MG63 (cell line): ENCODE results near the gene TFAP2C. TPM values are rescaled to one million over a fixed set of nuclear protein-coding genes. Genes with fewer than 3 reads are reported as not detected.

Experiments
- DNase-seq: peaks from one replicate; pipeline ENCODE4 v3.0.0-alpha.2; 2020
- H3K27me3 ChIP-seq: fragments of 250-450 bp; sonication (Bioruptor Pico); 2 replicates; pipeline ENCODE4 v1.5.1; 2020; ENCODE audit warnings: mild to moderate bottlenecking, moderate library complexity
- H3K36me3 ChIP-seq: fragments of 250-450 bp; sonication (Bioruptor Pico); 2 replicates; pipeline ENCODE4 v1.5.1; 2020; ENCODE audit warnings: mild to moderate bottlenecking, moderate library complexity
- H3K4me3 ChIP-seq: fragments of 250-450 bp; sonication (Bioruptor Pico); 2 replicates; pipeline ENCODE4 v1.5.1; 2020; ENCODE audit warnings: mild to moderate bottlenecking, moderate library complexity
- H3K9me3 ChIP-seq: fragments of 250-450 bp; sonication (Bioruptor Pico); 2 replicates; pipeline ENCODE4 v1.5.1; 2020; ENCODE audit warnings: mild to moderate bottlenecking, moderate library complexity
- total RNA-seq: library from RNA; depleted of rRNA; stranded (reverse); fragments of >200 nt; shearing (Covaris generic); gene quantifications from 2 replicates; pipeline ENCODE4 v1.2.3, GENCODE V29; 2014; ENCODE audit warnings: low replicate concordance; rRNA removed

Gene TFAP2C
- total RNA-seq, 1 experiment from 2014 or later = 1.6 TPM

DNA sequence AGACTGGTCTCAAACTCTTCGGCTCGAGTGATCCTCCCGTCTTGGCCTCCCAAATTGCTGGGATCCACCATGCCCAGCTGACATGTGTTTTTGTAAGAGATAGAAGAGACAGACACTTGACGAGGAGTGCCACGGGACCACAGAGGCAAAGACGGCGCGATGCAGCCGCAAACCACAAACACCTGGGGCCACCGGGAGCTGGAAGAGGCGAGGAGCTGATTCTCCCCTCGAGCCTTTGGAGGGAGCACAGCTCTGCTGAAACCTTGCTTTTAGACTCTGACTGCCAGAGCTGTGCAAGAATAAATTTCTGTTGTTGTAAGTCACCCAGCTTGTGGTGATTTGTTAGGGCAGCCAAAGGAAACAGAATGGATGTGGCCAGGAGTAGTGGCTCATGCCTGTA lies 46.9 kb downstream of the TFAP2C start:
- Histone ChIP-seq H3K27me3 (no peaks in the 10 kb centered on the region), H3K4me3 (no peak overlapping the region), H3K36me3 (no peaks in the 10 kb centered on the region), H3K9me3 (no peaks in the 10 kb centered on the region)
- DNase-seq = no peak

DNA sequence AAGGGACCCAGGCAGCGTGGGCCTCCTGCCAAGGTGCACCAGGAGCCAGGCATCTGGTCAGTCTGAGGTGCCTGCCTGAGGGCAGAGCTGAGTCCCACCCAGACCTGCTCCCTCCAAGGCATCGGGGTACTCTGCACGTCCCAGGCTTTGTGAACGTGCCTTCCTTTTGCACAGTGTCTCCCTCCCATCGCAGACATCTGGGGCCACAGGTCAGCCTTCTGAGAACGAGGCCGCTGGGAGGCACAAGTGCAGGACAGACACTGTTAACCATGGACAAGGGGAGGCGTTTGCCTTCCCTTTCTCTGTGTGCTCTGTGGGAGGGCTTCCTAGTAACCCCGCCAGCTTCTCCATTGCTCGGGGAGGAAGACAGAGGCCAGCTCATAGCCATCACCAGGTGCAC lies 47.6 kb downstream of the TFAP2C start:
- no peak overlapping the region for H3K4me3 ChIP-seq
- H3K36me3 ChIP-seq = no peaks in the 10 kb centered on the region
- no peaks in the 10 kb centered on the region for H3K27me3 ChIP-seq
- no peak for DNase-seq
- no peaks in the 10 kb centered on the region for H3K9me3 ChIP-seq

DNA sequence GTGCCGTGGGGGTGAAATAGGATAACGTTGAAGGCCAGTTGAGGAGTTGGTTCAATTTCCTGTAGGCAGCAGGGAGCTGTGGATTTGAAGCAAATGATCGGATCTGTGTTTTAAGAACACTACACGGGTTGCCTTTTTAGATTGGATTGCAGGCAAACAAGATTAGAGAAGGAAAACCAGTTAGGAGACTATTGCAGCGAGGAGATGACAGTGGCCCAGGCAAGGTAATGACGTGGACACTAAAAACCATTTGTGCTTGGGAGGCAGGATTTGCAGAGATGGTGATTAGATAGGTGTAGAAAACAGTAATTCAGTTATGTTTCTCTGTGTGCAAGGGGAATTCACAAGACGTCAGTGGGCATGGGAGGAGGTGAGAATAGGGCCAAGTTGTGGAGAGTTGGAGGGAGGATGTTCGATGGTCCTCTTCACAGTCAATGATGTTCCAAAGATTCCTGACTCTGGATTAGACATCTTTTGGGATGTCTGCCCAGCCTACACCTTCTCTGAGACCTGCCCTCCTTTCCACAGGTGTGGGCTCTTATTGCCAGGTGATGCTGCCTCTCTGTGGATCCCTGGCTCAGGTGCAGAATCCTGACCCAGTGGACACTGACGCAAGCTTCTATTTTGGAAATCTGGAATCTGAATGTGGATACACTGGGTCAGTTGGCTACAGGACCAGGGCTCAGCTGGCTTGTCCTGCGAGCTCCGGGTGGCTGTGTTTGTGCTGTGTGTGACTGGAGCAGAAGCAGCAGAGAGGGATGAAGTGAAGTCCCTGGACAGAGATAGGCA lies 54.2 kb downstream of the TFAP2C start:
- Histone ChIP-seq H3K9me3 (no peaks in the 10 kb centered on the region), H3K27me3 (no peaks in the 10 kb centered on the region), H3K4me3 (no peak overlapping the region), H3K36me3 (no peaks in the 10 kb centered on the region)
- DNase-seq = no peak

DNA sequence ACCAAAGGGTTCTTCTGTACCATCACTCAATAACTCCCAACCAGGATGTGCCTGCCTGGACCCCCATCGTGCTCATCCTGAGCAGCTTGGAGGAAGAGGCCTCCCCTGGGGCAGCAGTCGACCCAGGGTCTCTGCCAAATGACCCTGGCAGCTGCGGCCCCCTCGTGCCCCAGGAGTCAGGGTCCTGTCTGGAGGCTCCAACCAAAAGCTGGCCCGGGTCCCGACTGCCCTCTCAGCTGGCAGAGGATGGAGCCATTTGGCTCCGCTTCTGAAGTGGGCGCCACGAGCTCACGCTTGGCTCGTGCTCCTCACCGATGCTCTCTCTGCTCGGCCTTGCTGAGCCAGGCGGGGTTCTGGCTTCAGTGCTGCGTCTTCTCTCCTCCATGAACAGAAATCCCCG lies 56.8 kb downstream of the TFAP2C start:
- Histone ChIP-seq H3K36me3 (no peaks in the 10 kb centered on the region), H3K4me3 (no peak overlapping the region), H3K9me3 (no peaks in the 10 kb centered on the region), H3K27me3 (no peaks in the 10 kb centered on the region)
- DNase-seq = no peak

DNA sequence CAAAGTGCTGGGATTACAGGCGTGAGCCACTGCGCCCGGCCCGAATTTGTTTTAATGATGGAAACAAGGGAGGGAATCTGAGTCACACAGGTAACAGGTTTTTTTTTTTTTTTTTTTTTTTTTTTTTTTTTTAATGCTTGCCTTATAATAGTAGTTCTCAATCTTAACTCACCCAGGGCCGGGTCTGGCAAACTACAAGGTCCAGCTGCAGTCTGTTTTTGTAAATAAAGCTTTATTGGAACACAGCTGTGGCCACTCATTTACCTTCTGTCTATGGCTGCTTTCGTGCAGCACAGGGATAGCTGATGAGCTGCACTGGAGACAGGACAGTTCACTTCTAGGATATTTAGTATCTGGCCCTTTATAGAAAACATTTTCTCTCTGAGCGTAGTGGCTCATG lies 58.0 kb downstream of the TFAP2C start:
- Histone ChIP-seq H3K36me3 (no peaks in the 10 kb centered on the region), H3K9me3 (no peaks in the 10 kb centered on the region), H3K4me3 (no peak overlapping the region), H3K27me3 (no peaks in the 10 kb centered on the region)
- DNase-seq = no peak

DNA sequence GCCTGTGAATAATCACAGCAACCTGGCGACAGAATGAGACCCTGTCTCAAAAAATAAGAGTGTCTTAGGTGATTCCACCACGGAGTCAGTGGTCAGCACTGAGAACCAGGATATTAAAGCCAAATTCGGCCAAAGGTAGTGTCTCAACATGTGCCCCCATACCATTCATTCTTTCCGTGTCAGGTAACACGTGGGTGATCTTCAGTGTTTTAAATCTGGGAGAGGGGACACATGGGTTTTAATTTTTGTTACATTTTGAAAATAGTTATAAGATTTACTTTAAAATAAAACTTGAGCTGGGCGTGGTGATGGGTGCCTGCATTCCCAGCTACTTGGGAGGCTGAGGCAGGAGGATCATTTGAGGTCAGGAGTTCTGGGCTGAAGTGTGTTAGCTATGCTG lies 59.0 kb downstream of the TFAP2C start:
- Histone ChIP-seq H3K36me3 (no peaks in the 10 kb centered on the region), H3K9me3 (no peaks in the 10 kb centered on the region), H3K4me3 (no peak overlapping the region), H3K27me3 (no peaks in the 10 kb centered on the region)
- no peak for DNase-seq

Other genes with a start within 250 kb of the TFAP2C start
- 86.4 and 130 TPM in 2 replicates for gene AURKA, start 237.1 kb upstream of the TFAP2C start, total RNA-seq
- 68.6 and 135 TPM in 2 replicates for gene CSTF1, start 236.7 kb upstream of the TFAP2C start, total RNA-seq
- 0.07 and 0.25 TPM in 2 replicates for gene CASS4, start 217.0 kb upstream of the TFAP2C start, total RNA-seq
- gene RTF2, start 160.7 kb upstream of the TFAP2C start, total RNA-seq = 163 and 171 TPM in 2 replicates
- not detected in 2 replicates for gene FAM209A, start 104.6 kb upstream of the TFAP2C start, total RNA-seq
- not detected in 2 replicates for gene FAM209B, start 96.1 kb upstream of the TFAP2C start, total RNA-seq